Measurements from ENCODE around the gene ITGAL. TPM values are rescaled to one million over a fixed set of nuclear protein-coding genes. Genes with fewer than 3 reads are reported as not detected.

Gene ITGAL
- total and polyA plus RNA-seq, 2 of the 13 experiments (the other 11 are each of a cell fraction or from before 2014, with no cell fraction given) = 0.86 to 1.2 TPM

- TF ChIP-seq RFXANK (CRISPR knock-in tag; IDR thresholded peaks at IDR 0.05) (no peak; the same call in 1 of the 2 replicates), TFE3 (CRISPR knock-in tag; IDR thresholded peaks at IDR 0.05) (peak; percentile 95), ZNF484 (CRISPR knock-in tag; IDR thresholded peaks at IDR 0.05; ENCODE audit: borderline replicate concordance, low read depth) (no peak), SMAD1 (CRISPR knock-in tag; IDR thresholded peaks at IDR 0.05; ENCODE audit: borderline replicate concordance, low read depth) (0 out of 2 replicates have a peak, but pooled peaks have one; percentile 18), ZBTB26 (CRISPR knock-in tag; IDR thresholded peaks at IDR 0.05; ENCODE audit: borderline replicate concordance) (0 out of 2 replicates have a peak, but pooled peaks have one; percentile 28), THAP8 (CRISPR knock-in tag; IDR thresholded peaks at IDR 0.05; ENCODE audit: borderline replicate concordance) (no peak; the same call in 1 of the 2 replicates), TAF1 (CRISPR knock-in tag; IDR thresholded peaks at IDR 0.05) (peak; percentile 86), CCDC6 (CRISPR knock-in tag; IDR thresholded peaks at IDR 0.05) (0 out of 2 replicates have a peak, but pooled peaks have one; percentile 14), ZKSCAN1 (IDR thresholded peaks at IDR 0.05; ENCODE audit: low read length) (no peak), AGO1 (IDR thresholded peaks at IDR 0.05; ENCODE audit: low read depth, low read length, poor library complexity, severe bottlenecking) (peak; percentile 37), JDP2 (CRISPR knock-in tag; IDR thresholded peaks at IDR 0.05; ENCODE audit: borderline replicate concordance) (no peak; the same call in 1 of the 2 replicates), RFX1 (IDR thresholded peaks at IDR 0.05) (no peak), SETDB1 (CRISPR knock-in tag; IDR thresholded peaks at IDR 0.05; ENCODE audit: borderline replicate concordance) (no peak), ZSCAN25 (CRISPR knock-in tag; IDR thresholded peaks at IDR 0.05) (no peak), ZBTB20 (CRISPR knock-in tag; IDR thresholded peaks at IDR 0.05; ENCODE audit: borderline replicate concordance, low read depth) (no peak; the same call in 1 of the 2 replicates), MEF2D (CRISPR knock-in tag; IDR thresholded peaks at IDR 0.05) (peak; percentile 84; the same call in 1 of the 2 replicates), ZNF780A (CRISPR knock-in tag; IDR thresholded peaks at IDR 0.05) (no peak), MTF1 (CRISPR knock-in tag; IDR thresholded peaks at IDR 0.05) (no peak; the same call in 1 of the 2 replicates), SAFB2 (CRISPR knock-in tag; IDR thresholded peaks at IDR 0.05; ENCODE audit: borderline replicate concordance, low read depth) (no peak; the same call in none of the 2 replicates), SALL2 (CRISPR knock-in tag; IDR thresholded peaks at IDR 0.05) (no peak), TCF7L2 (IDR thresholded peaks at IDR 0.05; ENCODE audit: low read depth, low read length) (no peak), ZNF552 (CRISPR knock-in tag; IDR thresholded peaks at IDR 0.05; ENCODE audit: borderline replicate concordance) (no peak), KDM2A (CRISPR knock-in tag; IDR thresholded peaks at IDR 0.05; ENCODE audit: borderline replicate concordance, low read depth) (peak; percentile 84)
- TF ChIP-seq, protein P1, sequence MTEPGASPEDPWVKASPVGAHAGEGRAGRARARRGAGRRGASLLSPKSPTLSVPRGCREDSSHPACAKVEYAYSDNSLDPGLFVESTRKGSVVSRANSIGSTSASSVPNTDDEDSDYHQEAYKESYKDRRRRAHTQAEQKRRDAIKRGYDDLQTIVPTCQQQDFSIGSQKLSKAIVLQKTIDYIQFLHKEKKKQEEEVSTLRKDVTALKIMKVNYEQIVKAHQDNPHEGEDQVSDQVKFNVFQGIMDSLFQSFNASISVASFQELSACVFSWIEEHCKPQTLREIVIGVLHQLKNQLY (CRISPR knock-in tag; IDR thresholded peaks at IDR 0.05) = no peak
- TF ChIP-seq, protein P2, sequence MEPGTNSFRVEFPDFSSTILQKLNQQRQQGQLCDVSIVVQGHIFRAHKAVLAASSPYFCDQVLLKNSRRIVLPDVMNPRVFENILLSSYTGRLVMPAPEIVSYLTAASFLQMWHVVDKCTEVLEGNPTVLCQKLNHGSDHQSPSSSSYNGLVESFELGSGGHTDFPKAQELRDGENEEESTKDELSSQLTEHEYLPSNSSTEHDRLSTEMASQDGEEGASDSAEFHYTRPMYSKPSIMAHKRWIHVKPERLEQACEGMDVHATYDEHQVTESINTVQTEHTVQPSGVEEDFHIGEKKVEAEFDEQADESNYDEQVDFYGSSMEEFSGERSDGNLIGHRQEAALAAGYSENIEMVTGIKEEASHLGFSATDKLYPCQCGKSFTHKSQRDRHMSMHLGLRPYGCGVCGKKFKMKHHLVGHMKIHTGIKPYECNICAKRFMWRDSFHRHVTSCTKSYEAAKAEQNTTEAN (CRISPR knock-in tag; conservative IDR thresholded peaks at IDR 0.05) = no peak; the same call in 1 of the 2 replicates
Measured at GRCh38 chr16:30445408-30446202, 26.9 kb upstream of the ITGAL start, which contains the start of gene SEPHS2 (continued).
